ENCODE measurements around the gene ANKMY1.

GRCh38 chr2:240596080-240596460, 38.3 kb upstream of the ANKMY1 start:
- TF ChIP-seq CTCF (IDR thresholded peaks at IDR 0.05), result no peak
- no peak for TF ChIP-seq EP300 (IDR thresholded peaks at IDR 0.05)
- no peak for TF ChIP-seq POLR2A (IDR thresholded peaks at IDR 0.05)
- no peak for TF ChIP-seq POLR2AphosphoS5 (IDR thresholded peaks at IDR 0.05)

Measured in stomach (tissue), 4 donors.